GM21447 (cell line): ENCODE data around the gene RARA.

ENCODE experiments used
- ATAC-seq: cut with Tn5 transposase; IDR thresholded peaks from one replicate; pipeline ENCODE4 v1.9.1; 2021; ENCODE audit not compliant: unreplicated experiment

Gene RARA

GRCh38 chr17:40327735-40328385, 18.9 kb downstream of the RARA start:
- no peak for ATAC-seq

- ATAC-seq, result no peak
These were observed 19.4 kb downstream of the RARA start for GRCh38 chr17:40328386-40328766.

GRCh38 chr17:40329839-40330794, 21.1 kb downstream of the RARA start:
- ATAC-seq, result no peak

GRCh38 chr17:40330850-40331470, 22.0 kb downstream of the RARA start:
- ATAC-seq, result no peak

- ATAC-seq, result no peak
These were observed 23.0 kb downstream of the RARA start for GRCh38 chr17:40331743-40332641.

GRCh38 chr17:40333781-40334448, 24.9 kb downstream of the RARA start:
- no peak for ATAC-seq

- ATAC-seq, result no peak
These were observed 26.6 kb downstream of the RARA start for GRCh38 chr17:40335620-40336019.

- ATAC-seq, result no peak
These were observed 28.4 kb downstream of the RARA start for GRCh38 chr17:40337351-40337750.

GRCh38 chr17:40338058-40338457, 29.1 kb downstream of the RARA start:
- no peak for ATAC-seq

- ATAC-seq, result no peak
These were observed 30.1 kb downstream of the RARA start for GRCh38 chr17:40338941-40339649.

GRCh38 chr17:40340327-40340726, 31.3 kb downstream of the RARA start:
- no peak for ATAC-seq

- ATAC-seq, result peak; percentile 62
These were observed 32.2 kb downstream of the RARA start for GRCh38 chr17:40340880-40341807.

GRCh38 chr17:40341808-40342503, 33.0 kb downstream of the RARA start:
- no peak for ATAC-seq

GRCh38 chr17:40342504-40343218, 33.7 kb downstream of the RARA start:
- ATAC-seq, result no peak

- ATAC-seq, result no peak
These were observed 34.5 kb downstream of the RARA start for GRCh38 chr17:40343219-40344119.

GRCh38 chr17:40344421-40345160, 35.6 kb downstream of the RARA start:
- ATAC-seq, result no peak
